GM12892 (cell line): Measurements from ENCODE around the gene NRCAM.

ENCODE experiments used
- DNase-seq: peaks from one replicate; pipeline ENCODE4 v3.0.0; 2011; ENCODE audit not compliant: insufficient read length
- FAIRE-seq: peaks from 2 replicates; lab custom pipeline; 2011; peaks lifted over from hg19 to GRCh38; lab: Jason Lieb, UNC
- POLR2A ChIP-seq: IDR thresholded peaks from 2 replicates; pipeline ENCODE4 v1.6.1; 2011; ENCODE audit warnings: low read depth, low read length, control low read depth
- POLR2AphosphoS5 ChIP-seq: IDR thresholded peaks from 2 replicates; pipeline ENCODE4 v1.6.1; 2011; ENCODE audit warnings: low read depth, low read length, control low read depth
- TAF1 ChIP-seq: IDR thresholded peaks from 2 replicates; pipeline ENCODE4 v1.6.1; 2011; ENCODE audit warnings: low read depth, mild to moderate bottlenecking, control low read depth, low read length, borderline replicate concordance

NRCAM gene

GRCh38 chr7:108374899-108375298 is 81.3 kb downstream of the NRCAM start:
- FAIRE-seq (no peak), DNase-seq (no peak)
- TF ChIP-seq TAF1, result no peak
- no peak for TF ChIP-seq POLR2AphosphoS5
- no peak for TF ChIP-seq POLR2A

GRCh38 chr7:108372618-108373017 is 83.6 kb downstream of the NRCAM start:
- TF ChIP-seq POLR2A (no peak), POLR2AphosphoS5 (no peak), TAF1 (no peak)
- FAIRE-seq (no peak), DNase-seq (no peak)

DNA sequence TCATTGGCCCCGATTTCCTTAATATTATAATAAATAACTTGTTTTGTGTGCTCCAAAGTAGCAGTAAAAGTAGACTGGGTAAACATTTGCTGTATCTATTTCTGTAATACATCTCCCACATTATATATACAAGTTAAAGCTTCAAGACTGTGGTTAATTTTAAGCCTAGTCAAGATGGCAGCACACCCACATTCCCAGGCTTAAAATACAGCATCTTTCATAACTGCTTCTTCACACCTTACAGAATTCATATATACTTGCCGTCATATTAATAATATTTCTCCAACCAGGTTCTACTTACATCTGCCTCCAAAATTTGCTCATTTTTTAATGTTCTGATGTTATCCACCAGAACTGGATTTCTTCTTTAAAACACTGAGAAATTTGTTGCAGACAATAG is 85.6 kb downstream of the NRCAM start:
- DNase-seq (no peak), FAIRE-seq (no peak)
- TF ChIP-seq TAF1 (no peak), POLR2A (no peak), POLR2AphosphoS5 (no peak)

GRCh38 chr7:108368466-108368865 is 87.8 kb downstream of the NRCAM start:
- DNase-seq (no peak), FAIRE-seq (no peak)
- TF ChIP-seq TAF1 (no peak), POLR2AphosphoS5 (no peak), POLR2A (no peak)

DNA sequence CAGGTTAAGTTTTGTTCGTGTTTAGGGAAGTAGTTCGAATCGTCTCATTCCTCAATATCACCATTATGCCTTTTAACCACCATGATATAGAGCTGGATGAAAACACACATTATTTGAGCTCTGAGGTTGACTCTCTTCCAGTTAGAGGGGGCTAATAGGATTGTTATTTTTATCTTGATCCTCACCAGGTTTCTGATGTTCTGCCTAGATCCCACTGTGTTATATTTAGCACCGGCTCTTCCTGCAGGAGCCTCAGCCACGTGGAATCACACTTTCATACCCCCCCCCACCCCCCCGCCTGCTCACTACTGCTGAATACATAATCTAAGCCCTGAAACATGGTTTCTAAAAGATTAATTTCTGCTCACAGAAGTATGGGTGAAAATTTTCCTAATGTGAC is 88.3 kb downstream of the NRCAM start:
- no peak for DNase-seq
- no peak for FAIRE-seq
- TF ChIP-seq TAF1 (no peak), POLR2A (no peak), POLR2AphosphoS5 (no peak)

DNA sequence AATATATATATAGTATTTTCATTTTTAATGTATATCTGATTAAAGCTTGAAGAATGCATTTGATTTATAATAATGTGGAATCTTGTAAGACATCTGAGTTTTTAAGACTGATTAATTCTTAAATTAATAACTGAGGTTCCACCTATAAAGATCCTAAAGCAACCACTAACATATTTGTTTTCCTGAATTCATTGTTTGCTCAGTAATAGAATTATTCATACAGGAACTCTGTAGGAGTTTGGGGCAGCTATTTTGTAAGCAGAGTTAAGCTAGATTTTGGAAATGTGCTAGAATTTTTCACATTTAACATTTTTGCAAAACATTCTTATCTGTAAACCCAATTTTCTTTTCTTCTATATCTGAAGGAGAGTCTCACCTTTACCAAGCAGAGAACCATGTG is 88.9 kb downstream of the NRCAM start:
- no peak for DNase-seq
- FAIRE-seq, result no peak
- TF ChIP-seq POLR2AphosphoS5, result no peak

GRCh38 chr7:108363659-108364058 is 92.6 kb downstream of the NRCAM start:
- FAIRE-seq (no peak), DNase-seq (no peak)
- no peak for TF ChIP-seq POLR2A
- no peak for TF ChIP-seq TAF1
- no peak for TF ChIP-seq POLR2AphosphoS5

DNA sequence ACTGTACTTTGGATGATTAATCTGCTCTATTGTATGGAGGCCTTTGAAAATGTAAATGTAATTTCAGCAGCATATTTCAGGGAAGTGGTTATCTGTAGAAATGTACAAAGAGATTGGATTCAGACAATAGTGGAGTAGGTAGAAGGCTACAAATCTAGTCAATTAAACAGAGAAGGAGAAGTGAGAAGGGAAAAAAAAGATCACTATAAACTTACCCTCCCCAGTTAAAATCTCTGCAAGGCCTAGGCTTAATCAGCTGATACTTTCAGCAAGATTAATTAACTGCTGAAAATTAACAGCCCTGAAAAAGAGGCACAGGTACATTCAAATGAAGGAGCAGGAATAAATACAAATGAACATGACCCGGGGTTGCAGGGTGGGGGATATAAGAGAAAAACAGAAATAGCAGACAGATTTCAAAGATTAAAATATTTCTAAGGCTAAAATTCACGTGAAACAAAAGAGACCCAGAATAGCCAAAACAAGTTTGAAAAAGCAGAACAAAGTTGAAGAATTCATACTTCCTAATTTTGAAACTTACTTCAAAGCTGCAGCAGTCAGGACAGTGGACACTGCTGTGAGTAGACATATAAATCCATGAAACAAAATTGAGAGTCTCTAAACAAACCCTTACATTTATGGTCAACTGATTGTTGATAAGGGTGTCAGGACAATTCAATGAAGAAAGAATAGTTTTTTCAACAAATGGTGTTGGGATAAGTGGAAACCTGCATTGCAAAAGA is 96.0 kb downstream of the NRCAM start:
- TF ChIP-seq POLR2A (no peak), TAF1 (no peak), POLR2AphosphoS5 (no peak)
- FAIRE-seq (no peak), DNase-seq (no peak)

DNA sequence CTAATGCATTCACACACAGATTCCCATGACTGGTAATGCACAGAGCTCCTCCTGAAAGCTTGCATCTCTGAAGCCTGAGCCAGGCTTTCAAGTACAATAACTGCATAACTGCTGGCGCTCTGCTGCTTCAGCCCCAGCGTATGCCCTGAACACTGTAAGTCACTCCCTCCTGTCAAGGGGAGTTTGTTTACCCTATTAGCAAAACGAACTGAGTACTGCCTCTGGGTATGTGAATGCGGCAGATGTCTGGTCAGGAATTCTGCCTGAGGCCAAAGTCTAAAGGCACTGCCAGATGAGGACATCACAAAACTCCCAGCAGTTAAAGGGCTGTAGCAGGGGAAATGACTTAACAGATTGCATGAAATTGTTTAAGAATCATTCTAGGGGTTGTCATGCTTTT is 97.7 kb downstream of the NRCAM start:
- TF ChIP-seq POLR2A (no peak), POLR2AphosphoS5 (no peak), TAF1 (no peak)
- DNase-seq (no peak), FAIRE-seq (no peak)

- FAIRE-seq (no peak), DNase-seq (no peak)
- TF ChIP-seq POLR2A (no peak), TAF1 (no peak), POLR2AphosphoS5 (no peak)
Measured at GRCh38 chr7:108351729-108352131, 104.5 kb downstream of the NRCAM start.

DNA sequence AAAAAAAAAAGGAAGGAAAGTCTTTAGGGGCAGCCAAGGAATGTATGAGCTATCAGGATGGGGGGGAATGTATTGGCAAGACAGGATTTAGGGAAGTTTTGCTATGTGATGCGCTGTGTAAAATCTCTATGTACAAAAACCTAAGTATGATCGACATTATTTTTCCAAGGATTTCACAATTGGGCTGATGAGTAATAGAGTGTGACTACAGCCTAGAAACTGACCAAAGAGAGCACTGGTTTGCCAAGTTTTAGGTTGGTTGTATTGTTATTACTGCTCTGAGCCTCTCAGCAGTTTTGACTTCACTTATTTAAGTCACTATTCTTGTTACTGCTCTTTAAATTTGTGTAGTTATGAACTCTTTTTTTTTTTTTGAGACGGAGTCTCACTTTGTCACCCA is 107.3 kb downstream of the NRCAM start:
- FAIRE-seq (no peak), DNase-seq (no peak)
- TF ChIP-seq POLR2AphosphoS5, result no peak
- no peak for TF ChIP-seq TAF1
- no peak for TF ChIP-seq POLR2A

DNA sequence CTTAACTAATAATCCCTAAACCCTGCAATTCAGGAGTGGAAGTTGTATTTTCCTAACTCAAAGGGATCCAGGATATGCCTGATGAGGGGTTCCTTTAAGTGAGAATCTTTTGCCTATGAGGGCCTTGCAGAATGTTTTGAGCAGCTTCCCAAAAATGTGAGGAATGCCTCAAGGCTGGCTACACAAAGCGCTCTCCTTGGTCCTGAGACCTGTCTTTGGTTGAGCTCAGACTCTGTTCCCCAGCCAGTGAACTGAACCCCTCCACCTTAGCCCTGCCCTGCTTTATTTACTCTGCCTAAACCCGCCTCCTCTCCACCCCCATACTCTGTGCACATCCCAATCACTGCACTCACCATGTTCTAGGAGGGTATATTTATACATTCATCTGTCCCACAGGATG is 108.6 kb downstream of the NRCAM start:
- TF ChIP-seq TAF1, result no peak
- no peak for TF ChIP-seq POLR2A
- no peak for TF ChIP-seq POLR2AphosphoS5

GRCh38 chr7:108345710-108346336 is 110.4 kb downstream of the NRCAM start:
- DNase-seq (no peak), FAIRE-seq (no peak)
- TF ChIP-seq POLR2AphosphoS5, result no peak
- no peak for TF ChIP-seq TAF1
- TF ChIP-seq POLR2A, result no peak

More for the DNA sequence above, 108.6 kb downstream of the NRCAM start:
- FAIRE-seq (no peak), DNase-seq (no peak)
